Lower leg skin (tissue), 3 donors: ENCODE results near the gene MBNL3.

ENCODE experiments used
- POLR2A ChIP-seq, 2 donors: fragments of 450-650 bp; IDR thresholded peaks; one replicate each; pipeline ENCODE4 v1.6.1; 2016 to 2017; ENCODE audit warnings: antibody characterized with exemption in 2 of 2, mild to moderate bottlenecking in 1 of 2, moderate library complexity in 1 of 2
- TF ChIP-seq, protein P1 (sequence below), 3 donors: fragments of 450-650 bp; IDR thresholded peaks; one replicate each; pipeline ENCODE4 v1.5.1; 2016; ENCODE audit warnings: antibody characterized with exemption in 3 of 3, mild to moderate bottlenecking in 3 of 3, moderate library complexity in 2 of 3

DNA sequence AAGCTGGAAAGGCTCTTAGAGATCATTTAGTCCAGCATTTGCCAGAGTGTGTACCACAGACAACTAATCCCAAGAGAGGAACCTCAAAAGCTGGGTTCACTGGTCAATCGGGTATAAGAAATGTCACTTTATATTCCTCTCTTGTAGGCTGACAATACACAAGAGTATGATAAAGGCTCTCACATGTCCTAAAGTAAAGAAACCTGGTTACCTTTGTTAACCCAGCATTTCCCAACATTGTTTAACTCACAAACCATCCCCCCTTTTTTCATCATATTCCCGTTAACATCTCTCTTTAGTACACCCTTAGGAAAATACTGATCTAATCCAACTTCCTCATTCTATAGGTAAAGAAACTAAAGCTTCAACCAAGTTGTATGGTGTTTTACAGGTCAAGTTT lies 74.4 kb downstream of the MBNL3 start:
- no peak for TF ChIP-seq POLR2A (IDR thresholded peaks at IDR 0.05)
- TF ChIP-seq, protein P1, sequence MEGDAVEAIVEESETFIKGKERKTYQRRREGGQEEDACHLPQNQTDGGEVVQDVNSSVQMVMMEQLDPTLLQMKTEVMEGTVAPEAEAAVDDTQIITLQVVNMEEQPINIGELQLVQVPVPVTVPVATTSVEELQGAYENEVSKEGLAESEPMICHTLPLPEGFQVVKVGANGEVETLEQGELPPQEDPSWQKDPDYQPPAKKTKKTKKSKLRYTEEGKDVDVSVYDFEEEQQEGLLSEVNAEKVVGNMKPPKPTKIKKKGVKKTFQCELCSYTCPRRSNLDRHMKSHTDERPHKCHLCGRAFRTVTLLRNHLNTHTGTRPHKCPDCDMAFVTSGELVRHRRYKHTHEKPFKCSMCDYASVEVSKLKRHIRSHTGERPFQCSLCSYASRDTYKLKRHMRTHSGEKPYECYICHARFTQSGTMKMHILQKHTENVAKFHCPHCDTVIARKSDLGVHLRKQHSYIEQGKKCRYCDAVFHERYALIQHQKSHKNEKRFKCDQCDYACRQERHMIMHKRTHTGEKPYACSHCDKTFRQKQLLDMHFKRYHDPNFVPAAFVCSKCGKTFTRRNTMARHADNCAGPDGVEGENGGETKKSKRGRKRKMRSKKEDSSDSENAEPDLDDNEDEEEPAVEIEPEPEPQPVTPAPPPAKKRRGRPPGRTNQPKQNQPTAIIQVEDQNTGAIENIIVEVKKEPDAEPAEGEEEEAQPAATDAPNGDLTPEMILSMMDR (IDR thresholded peaks at IDR 0.05) = no peak
